ENCODE measurements around the gene MTOR.

Gene MTOR

GRCh38 chr1:11266268-11267074 is 4.1 kb upstream of the MTOR start:
- Histone ChIP-seq H3K9ac (ENCODE audit: low read depth, low read length, poor library complexity, severe bottlenecking) (no peak overlapping the region), H2AFZ (ENCODE audit: low read length) (no peak overlapping the region), H3F3A (ENCODE audit: low read depth) (no peaks in the 10 kb centered on the region), H3K4me2 (ENCODE audit: low read depth, low read length, poor library complexity, severe bottlenecking) (no peak overlapping the region), H3K4me3 (ENCODE audit: low read length, poor library complexity, severe bottlenecking) (no peak overlapping the region), H4K20me1 (ENCODE audit: insufficient read depth, low read length, poor library complexity, severe bottlenecking) (peaks cover 4% of the 10 kb centered on the region), H3K4me1 (ENCODE audit: insufficient read depth, low read length, poor library complexity, severe bottlenecking) (peaks cover 7% of the 10 kb centered on the region), H3K79me2 (ENCODE audit: insufficient read depth, low read length) (peaks cover 8% of the 10 kb centered on the region), H3K9me3 (ENCODE audit: insufficient read depth, low read depth, low read length) (no peaks in the 10 kb centered on the region), H3K27me3 (ENCODE audit: insufficient read depth, low read length, poor library complexity, severe bottlenecking) (no peaks in the 10 kb centered on the region), H3K9me2 (replicated peaks; ENCODE audit: low read depth, low read length) (no peaks in the 10 kb centered on the region), H3K36me3 (ENCODE audit: insufficient read depth, low read length) (no peaks in the 10 kb centered on the region)
- TF ChIP-seq CTCF (conservative IDR thresholded peaks at IDR 0.05; ENCODE audit: low read length) (no peak), EZH2phosphoT487 (IDR thresholded peaks at IDR 0.05; ENCODE audit: borderline replicate concordance) (no peak)

- Histone ChIP-seq H3K4me2 (ENCODE audit: low read depth, low read length, poor library complexity, severe bottlenecking) (no peak overlapping the region), H4K20me1 (ENCODE audit: insufficient read depth, low read length, poor library complexity, severe bottlenecking) (no peaks in the 10 kb centered on the region), H3K27me3 (ENCODE audit: insufficient read depth, low read length, poor library complexity, severe bottlenecking) (no peaks in the 10 kb centered on the region), H3K79me2 (ENCODE audit: insufficient read depth, low read length) (peaks cover 13% of the 10 kb centered on the region), H3K4me3 (ENCODE audit: low read length, poor library complexity, severe bottlenecking) (no peak overlapping the region), H3K9me3 (ENCODE audit: insufficient read depth, low read depth, low read length) (no peaks in the 10 kb centered on the region), H3K4me1 (ENCODE audit: insufficient read depth, low read length, poor library complexity, severe bottlenecking) (peaks cover under 1% of the 10 kb centered on the region), H2AFZ (ENCODE audit: low read length) (no peak overlapping the region), H3K9ac (ENCODE audit: low read depth, low read length, poor library complexity, severe bottlenecking) (no peak overlapping the region), H3K36me3 (ENCODE audit: insufficient read depth, low read length) (peaks cover 60% of the 10 kb centered on the region; the same call in 1 of the 2 replicates), H3K9me2 (replicated peaks; ENCODE audit: low read depth, low read length) (no peaks in the 10 kb centered on the region), H3F3A (ENCODE audit: low read depth) (no peaks in the 10 kb centered on the region)
- TF ChIP-seq CTCF (conservative IDR thresholded peaks at IDR 0.05; ENCODE audit: low read length) (no peak), EZH2phosphoT487 (IDR thresholded peaks at IDR 0.05; ENCODE audit: borderline replicate concordance) (no peak)
Observed at GRCh38 chr1:11256299-11256698, 6.1 kb downstream of the MTOR start.

- H3K4me2 ChIP-seq (ENCODE audit: low read depth, low read length, poor library complexity, severe bottlenecking), result no peak overlapping the region
- H3K27me3 ChIP-seq (ENCODE audit: insufficient read depth, low read length, poor library complexity, severe bottlenecking), result no peaks in the 10 kb centered on the region
- no peaks in the 10 kb centered on the region for H3K9me3 ChIP-seq (ENCODE audit: insufficient read depth, low read depth, low read length)
- TF ChIP-seq CTCF (conservative IDR thresholded peaks at IDR 0.05; ENCODE audit: low read length), result no peak
- no peak for TF ChIP-seq EZH2phosphoT487 (IDR thresholded peaks at IDR 0.05; ENCODE audit: borderline replicate concordance)
- H3K4me1 ChIP-seq (ENCODE audit: insufficient read depth, low read length, poor library complexity, severe bottlenecking), result no peaks in the 10 kb centered on the region
- no peaks in the 10 kb centered on the region for H3K79me2 ChIP-seq (ENCODE audit: insufficient read depth, low read length)
- no peaks in the 10 kb centered on the region for H3F3A ChIP-seq (ENCODE audit: low read depth)
- H3K9me2 ChIP-seq (replicated peaks; ENCODE audit: low read depth, low read length), result no peaks in the 10 kb centered on the region
- H3K36me3 ChIP-seq (ENCODE audit: insufficient read depth, low read length), result peaks cover 64% of the 10 kb centered on the region; the same call in 1 of the 2 replicates
- H3K4me3 ChIP-seq (ENCODE audit: low read length, poor library complexity, severe bottlenecking), result no peak overlapping the region
- no peaks in the 10 kb centered on the region for H4K20me1 ChIP-seq (ENCODE audit: insufficient read depth, low read length, poor library complexity, severe bottlenecking)
- no peak overlapping the region for H3K9ac ChIP-seq (ENCODE audit: low read depth, low read length, poor library complexity, severe bottlenecking)
- no peak overlapping the region for H2AFZ ChIP-seq (ENCODE audit: low read length)
Observed at GRCh38 chr1:11253226-11253625, 9.1 kb downstream of the MTOR start.
